ENCODE data around the gene PRSS22. TPM values are rescaled to one million over a fixed set of nuclear protein-coding genes. Genes with fewer than 3 reads are reported as not detected.

Gene PRSS22
- total and polyA plus RNA-seq, 2 experiments from 2014 or later = 1.3 to 2.0 TPM

DNA sequence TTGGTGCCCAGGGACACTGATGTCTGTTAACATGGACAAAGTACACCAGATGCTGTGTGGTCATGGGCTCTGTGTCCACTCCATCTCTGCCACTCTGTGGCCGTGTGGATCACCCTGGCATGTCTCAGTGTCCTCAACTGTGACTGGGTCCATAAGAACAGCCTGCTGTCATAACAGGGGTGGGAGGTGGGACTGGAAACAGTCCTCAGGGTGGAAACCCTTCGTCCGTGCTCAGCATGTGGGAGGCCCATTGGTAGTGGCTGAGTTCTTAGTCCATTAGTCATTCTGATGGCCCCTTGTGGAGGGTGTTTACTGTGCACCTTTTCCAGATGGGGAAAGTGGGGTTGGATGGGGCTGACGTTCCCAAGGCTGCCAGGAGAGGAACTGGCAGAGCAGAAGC, 37.8 kb upstream of the PRSS22 start (continued):
- TF ChIP-seq REST (IDR thresholded peaks at IDR 0.05; ENCODE audit: unreplicated experiment) = no peak

DNA sequence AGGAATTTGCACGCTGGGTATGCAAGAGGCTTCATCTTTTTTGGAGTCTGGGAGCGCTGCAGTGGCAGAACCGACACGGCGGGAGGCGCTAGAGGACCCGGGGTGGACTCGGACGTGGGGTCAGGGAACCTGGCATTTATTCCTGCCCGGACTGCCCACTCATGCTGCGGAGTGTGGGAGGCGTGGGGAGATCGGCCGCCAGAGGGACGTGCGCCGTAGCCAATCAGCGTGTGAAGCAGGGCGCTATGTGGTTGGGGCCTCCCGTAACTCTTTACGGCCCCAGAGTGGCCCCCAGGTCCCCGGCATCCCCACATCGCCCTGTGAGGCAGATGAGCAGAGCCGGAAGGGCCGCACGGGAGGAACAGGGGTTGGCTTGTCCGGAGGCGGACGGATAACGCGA, 36.3 kb upstream of the PRSS22 start:
- H3K4me1 Mint-ChIP-seq = peaks cover 7% of the 10 kb centered on the region; the same call in 2 of the 3 replicates
- no peaks in the 10 kb centered on the region for H3K27me3 ChIP-seq (ENCODE audit: insufficient read depth)
- DNase-seq (ENCODE audit: low spot score) (peak; percentile 24), ATAC-seq (peak; percentile 26)
- H3K79me2 ChIP-seq (replicated peaks; ENCODE audit: insufficient read depth) = no peaks in the 10 kb centered on the region
- no peak overlapping the region for H3K4me3 Mint-ChIP-seq
- H3K27ac ChIP-seq (ENCODE audit: low read depth) = no peak overlapping the region
- H2AFZ ChIP-seq = no peak overlapping the region
- H3K4me2 ChIP-seq = no peak overlapping the region
- no peaks in the 10 kb centered on the region for H3K9me3 Mint-ChIP-seq
- TF ChIP-seq, protein P1, sequence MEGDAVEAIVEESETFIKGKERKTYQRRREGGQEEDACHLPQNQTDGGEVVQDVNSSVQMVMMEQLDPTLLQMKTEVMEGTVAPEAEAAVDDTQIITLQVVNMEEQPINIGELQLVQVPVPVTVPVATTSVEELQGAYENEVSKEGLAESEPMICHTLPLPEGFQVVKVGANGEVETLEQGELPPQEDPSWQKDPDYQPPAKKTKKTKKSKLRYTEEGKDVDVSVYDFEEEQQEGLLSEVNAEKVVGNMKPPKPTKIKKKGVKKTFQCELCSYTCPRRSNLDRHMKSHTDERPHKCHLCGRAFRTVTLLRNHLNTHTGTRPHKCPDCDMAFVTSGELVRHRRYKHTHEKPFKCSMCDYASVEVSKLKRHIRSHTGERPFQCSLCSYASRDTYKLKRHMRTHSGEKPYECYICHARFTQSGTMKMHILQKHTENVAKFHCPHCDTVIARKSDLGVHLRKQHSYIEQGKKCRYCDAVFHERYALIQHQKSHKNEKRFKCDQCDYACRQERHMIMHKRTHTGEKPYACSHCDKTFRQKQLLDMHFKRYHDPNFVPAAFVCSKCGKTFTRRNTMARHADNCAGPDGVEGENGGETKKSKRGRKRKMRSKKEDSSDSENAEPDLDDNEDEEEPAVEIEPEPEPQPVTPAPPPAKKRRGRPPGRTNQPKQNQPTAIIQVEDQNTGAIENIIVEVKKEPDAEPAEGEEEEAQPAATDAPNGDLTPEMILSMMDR (conservative IDR thresholded peaks at IDR 0.05; ENCODE audit: low read depth in 2 of 2) = peak; percentile 39
- TF ChIP-seq POLR2AphosphoS5 (IDR thresholded peaks at IDR 0.05; ENCODE audit: low read depth) = no peak
- no peak overlapping the region for H3K4me3 ChIP-seq
- H3K4me1 ChIP-seq (ENCODE audit: insufficient read depth) = peaks cover 9% of the 10 kb centered on the region; the same call in 1 of the 2 replicates
- no peaks in the 10 kb centered on the region for H4K20me1 ChIP-seq (replicated peaks; ENCODE audit: insufficient read depth)
- no peaks in the 10 kb centered on the region; the same call in 1 of the 2 replicates for H3F3A ChIP-seq (replicated peaks; ENCODE audit: low read depth)
- no peak overlapping the region; the same call in 1 of the 2 replicates for H3K27ac Mint-ChIP-seq
- H3K36me3 ChIP-seq (ENCODE audit: insufficient read depth) = no peaks in the 10 kb centered on the region
- H3K27me3 Mint-ChIP-seq (ENCODE audit: insufficient read depth, low read depth, poor library complexity) = peaks cover 14% of the 10 kb centered on the region
- H3K9me2 ChIP-seq (ENCODE audit: insufficient read depth) = no peaks in the 10 kb centered on the region
- H3K36me3 Mint-ChIP-seq (ENCODE audit: low read depth) = no peaks in the 10 kb centered on the region; the same call in 2 of the 3 replicates

DNA sequence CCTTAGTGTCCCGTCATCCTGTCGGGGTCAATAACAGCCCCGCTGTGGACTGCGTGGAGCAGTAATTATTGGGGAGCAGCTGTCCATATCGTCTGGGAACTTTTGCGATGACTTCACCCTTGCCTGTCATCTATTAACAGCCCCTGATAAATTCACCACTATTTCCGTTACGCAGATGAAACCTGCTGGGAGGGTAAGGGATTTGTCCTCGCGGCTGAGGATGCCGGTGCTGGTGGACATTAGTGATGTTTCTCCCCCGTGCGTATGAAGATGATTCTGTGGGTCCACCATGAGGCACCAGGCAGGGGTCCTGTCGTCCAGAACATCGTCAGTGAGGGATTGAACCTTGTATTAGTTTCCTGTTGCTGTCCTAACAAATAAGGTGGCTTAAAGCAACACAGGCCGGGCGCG, 26.1 kb upstream of the PRSS22 start:
- Histone ChIP-seq H3K27ac (ENCODE audit: low read depth) (no peak overlapping the region), H3K4me3 (peak overlapping the region; percentile 94), H4K20me1 (replicated peaks; ENCODE audit: insufficient read depth) (no peaks in the 10 kb centered on the region), H3K79me2 (replicated peaks; ENCODE audit: insufficient read depth) (no peaks in the 10 kb centered on the region; the same call in 1 of the 2 replicates), H3K36me3 (ENCODE audit: insufficient read depth) (no peaks in the 10 kb centered on the region), H2AFZ (peak overlapping the region; percentile 92), H3K9me2 (ENCODE audit: insufficient read depth) (peaks cover 6% of the 10 kb centered on the region; the same call in 1 of the 2 replicates), H3K4me1 (ENCODE audit: insufficient read depth) (peaks cover 5% of the 10 kb centered on the region), H3K27me3 (ENCODE audit: insufficient read depth) (peaks cover 13% of the 10 kb centered on the region; the same call in 1 of the 2 replicates), H3K4me2 (peak overlapping the region; percentile 97), H3F3A (replicated peaks; ENCODE audit: low read depth) (no peaks in the 10 kb centered on the region)
- Mint-ChIP-seq H3K4me1 (peaks cover 5% of the 10 kb centered on the region), H3K27ac (no peak overlapping the region), H3K36me3 (ENCODE audit: low read depth) (peaks cover 7% of the 10 kb centered on the region; the same call in 1 of the 3 replicates), H3K9me3 (peaks cover 15% of the 10 kb centered on the region), H3K27me3 (ENCODE audit: insufficient read depth, low read depth, poor library complexity) (peaks cover 14% of the 10 kb centered on the region), H3K4me3 (peak overlapping the region; percentile 90)
- no peak for DNase-seq (ENCODE audit: low spot score)
- no peak for ATAC-seq
- TF ChIP-seq ZNF114 (CRISPR knock-in tag; IDR thresholded peaks at IDR 0.05) (no peak), ZNF462 (CRISPR knock-in tag; IDR thresholded peaks at IDR 0.05) (no peak), POLR2AphosphoS5 (IDR thresholded peaks at IDR 0.05; ENCODE audit: low read depth) (no peak)
- TF ChIP-seq, protein P2, sequence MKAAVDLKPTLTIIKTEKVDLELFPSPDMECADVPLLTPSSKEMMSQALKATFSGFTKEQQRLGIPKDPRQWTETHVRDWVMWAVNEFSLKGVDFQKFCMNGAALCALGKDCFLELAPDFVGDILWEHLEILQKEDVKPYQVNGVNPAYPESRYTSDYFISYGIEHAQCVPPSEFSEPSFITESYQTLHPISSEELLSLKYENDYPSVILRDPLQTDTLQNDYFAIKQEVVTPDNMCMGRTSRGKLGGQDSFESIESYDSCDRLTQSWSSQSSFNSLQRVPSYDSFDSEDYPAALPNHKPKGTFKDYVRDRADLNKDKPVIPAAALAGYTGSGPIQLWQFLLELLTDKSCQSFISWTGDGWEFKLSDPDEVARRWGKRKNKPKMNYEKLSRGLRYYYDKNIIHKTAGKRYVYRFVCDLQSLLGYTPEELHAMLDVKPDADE (IDR thresholded peaks at IDR 0.05) = no peak

Data from GM23338 (cell line).